Immature natural killer cell (primary cell): ENCODE results near the gene SARS1. TPM values are rescaled to one million over a fixed set of nuclear protein-coding genes. Genes with fewer than 3 reads are reported as not detected.
A peak's percentile ranks its signal among the peaks of the same experiment; 100 is the strongest.

Experiments used
- DNase-seq, 3 donors: peaks; one replicate each; pipeline ENCODE4 v3.0.0; 2022; ENCODE audit warnings: mixed read lengths in 1 of 3
- H3K27ac Mint-ChIP-seq, 6 donors: one replicate each; pipeline ENCODE4 v1.8.0; 2020; ENCODE audit warnings: mixed read lengths in 6 of 6, mild to moderate bottlenecking in 5 of 6, inconsistent platforms in 4 of 6, moderate library complexity in 3 of 6
- H3K27me3 Mint-ChIP-seq, 3 donors: one replicate each; pipeline ENCODE4 v1.8.0; 2020 to 2021; ENCODE audit warnings: low read depth in 3 of 3, mild to moderate bottlenecking in 3 of 3, mixed read lengths in 3 of 3, moderate library complexity in 3 of 3, inconsistent platforms in 1 of 3
- H3K36me3 Mint-ChIP-seq, 3 donors: one replicate each; pipeline ENCODE4 v1.8.0; 2020; ENCODE audit warnings: mixed read lengths in 3 of 3, inconsistent platforms in 2 of 3, mild to moderate bottlenecking in 2 of 3
- H3K4me1 Mint-ChIP-seq, 2 donors: one replicate each; pipeline ENCODE4 v1.8.0; 2020; ENCODE audit warnings: inconsistent platforms in 2 of 2, mild to moderate bottlenecking in 2 of 2, mixed read lengths in 2 of 2, moderate library complexity in 1 of 2
- H3K4me3 Mint-ChIP-seq, 5 donors: one replicate each; pipeline ENCODE4 v1.8.0; 2020; ENCODE audit warnings: mild to moderate bottlenecking in 5 of 5, mixed read lengths in 5 of 5, inconsistent platforms in 3 of 5, moderate library complexity in 3 of 5
- H3K9me3 Mint-ChIP-seq, 6 donors: one replicate each; pipeline ENCODE4 v1.8.0; 2020; ENCODE audit warnings: mild to moderate bottlenecking in 6 of 6, mixed read lengths in 6 of 6, inconsistent platforms in 4 of 6, moderate library complexity in 3 of 6
- polyA plus RNA-seq, 3 donors: library from polyadenylated mRNA; unstranded; fragments of 300-500 nt; fragmentation: Illumina TruSeq; gene quantifications; one replicate each; pipeline ENCODE4 v1.2.3, GENCODE V29; 2021

Gene SARS1
- polyA plus RNA-seq, 3 donors from 2014 or later: 123 to 205 (median 149) TPM

- peaks cover 0 to 4% (median 4%) of the 10 kb centered on the region in 3 donors for H3K27me3 Mint-ChIP-seq
- peaks cover 5 to 18% of the 10 kb centered on the region in 2 donors for H3K4me1 Mint-ChIP-seq
- H3K9me3 Mint-ChIP-seq: no peaks in the 10 kb centered on the region
- peak overlapping the region in 4 of 5 donors; percentile 34 to 69 (median 46) for H3K4me3 Mint-ChIP-seq
- DNase-seq: no peak
- no peaks in the 10 kb centered on the region for H3K36me3 Mint-ChIP-seq
- H3K27ac Mint-ChIP-seq: no peak overlapping the region
Measured at GRCh38 chr1:109251277-109252166, 37.8 kb downstream of the SARS1 start.

DNA sequence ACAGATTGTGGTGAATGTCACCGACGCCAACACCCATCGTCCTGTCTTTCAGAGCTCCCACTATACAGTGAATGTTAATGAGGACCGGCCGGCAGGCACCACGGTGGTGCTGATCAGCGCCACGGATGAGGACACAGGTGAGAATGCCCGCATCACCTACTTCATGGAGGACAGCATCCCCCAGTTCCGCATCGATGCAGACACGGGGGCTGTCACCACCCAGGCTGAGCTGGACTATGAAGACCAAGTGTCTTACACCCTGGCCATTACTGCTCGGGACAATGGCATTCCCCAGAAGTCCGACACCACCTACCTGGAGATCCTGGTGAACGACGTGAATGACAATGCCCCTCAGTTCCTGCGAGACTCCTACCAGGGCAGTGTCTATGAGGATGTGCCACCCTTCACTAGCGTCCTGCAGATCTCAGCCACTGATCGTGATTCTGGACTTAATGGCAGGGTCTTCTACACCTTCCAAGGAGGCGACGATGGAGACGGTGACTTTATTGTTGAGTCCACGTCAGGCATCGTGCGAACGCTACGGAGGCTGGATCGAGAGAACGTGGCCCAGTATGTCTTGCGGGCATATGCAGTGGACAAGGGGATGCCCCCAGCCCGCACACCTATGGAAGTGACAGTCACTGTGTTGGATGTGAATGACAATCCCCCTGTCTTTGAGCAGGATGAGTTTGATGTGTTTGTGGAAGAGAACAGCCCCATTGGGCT is 38.6 kb downstream of the SARS1 start:
- Mint-ChIP-seq H3K27ac (peak overlapping the region in 1 of 6 donors; percentile 46), H3K9me3 (no peaks in the 10 kb centered on the region), H3K36me3 (no peaks in the 10 kb centered on the region), H3K4me1 (peaks cover 5 to 18% of the 10 kb centered on the region in 2 donors), H3K27me3 (peaks cover 0 to 2% (median 2%) of the 10 kb centered on the region in 3 donors), H3K4me3 (no peak overlapping the region)
- DNase-seq: no peak

DNA sequence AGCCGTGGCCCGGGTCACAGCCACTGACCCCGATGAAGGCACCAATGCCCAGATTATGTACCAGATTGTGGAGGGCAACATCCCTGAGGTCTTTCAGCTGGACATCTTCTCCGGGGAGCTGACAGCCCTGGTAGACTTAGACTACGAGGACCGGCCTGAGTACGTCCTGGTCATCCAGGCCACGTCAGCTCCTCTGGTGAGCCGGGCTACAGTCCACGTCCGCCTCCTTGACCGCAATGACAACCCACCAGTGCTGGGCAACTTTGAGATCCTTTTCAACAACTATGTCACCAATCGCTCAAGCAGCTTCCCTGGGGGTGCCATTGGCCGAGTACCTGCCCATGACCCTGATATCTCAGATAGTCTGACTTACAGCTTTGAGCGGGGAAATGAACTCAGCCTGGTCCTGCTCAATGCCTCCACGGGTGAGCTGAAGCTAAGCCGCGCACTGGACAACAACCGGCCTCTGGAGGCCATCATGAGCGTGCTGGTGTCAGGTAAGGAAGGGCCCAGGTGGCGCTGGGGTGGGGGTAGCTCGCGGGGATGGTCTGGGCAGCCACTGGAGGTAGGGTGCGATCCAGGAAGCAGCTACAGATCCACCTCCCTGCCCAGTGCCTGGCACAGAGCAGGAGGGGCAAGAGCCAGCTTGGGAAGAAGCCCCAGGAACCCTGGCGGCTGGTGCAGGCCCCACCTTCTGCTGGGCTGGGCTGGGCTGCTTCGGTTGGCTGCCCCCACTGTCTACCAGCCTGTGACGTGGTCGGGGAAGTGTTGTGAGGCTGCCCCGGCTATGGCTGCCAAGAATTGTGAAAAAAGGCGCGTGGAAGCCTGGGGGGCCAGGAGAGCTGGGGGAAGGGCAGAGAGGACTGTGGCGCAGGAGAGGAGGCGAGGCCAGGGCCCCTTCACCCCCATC is 39.4 kb downstream of the SARS1 start:
- Mint-ChIP-seq H3K4me1 (peaks cover 5 to 18% of the 10 kb centered on the region in 2 donors), H3K4me3 (no peak overlapping the region), H3K36me3 (no peaks in the 10 kb centered on the region), H3K9me3 (no peaks in the 10 kb centered on the region), H3K27ac (no peak overlapping the region), H3K27me3 (peaks cover 0 to 2% (median 2%) of the 10 kb centered on the region in 3 donors)
- DNase-seq: no peak

DNA sequence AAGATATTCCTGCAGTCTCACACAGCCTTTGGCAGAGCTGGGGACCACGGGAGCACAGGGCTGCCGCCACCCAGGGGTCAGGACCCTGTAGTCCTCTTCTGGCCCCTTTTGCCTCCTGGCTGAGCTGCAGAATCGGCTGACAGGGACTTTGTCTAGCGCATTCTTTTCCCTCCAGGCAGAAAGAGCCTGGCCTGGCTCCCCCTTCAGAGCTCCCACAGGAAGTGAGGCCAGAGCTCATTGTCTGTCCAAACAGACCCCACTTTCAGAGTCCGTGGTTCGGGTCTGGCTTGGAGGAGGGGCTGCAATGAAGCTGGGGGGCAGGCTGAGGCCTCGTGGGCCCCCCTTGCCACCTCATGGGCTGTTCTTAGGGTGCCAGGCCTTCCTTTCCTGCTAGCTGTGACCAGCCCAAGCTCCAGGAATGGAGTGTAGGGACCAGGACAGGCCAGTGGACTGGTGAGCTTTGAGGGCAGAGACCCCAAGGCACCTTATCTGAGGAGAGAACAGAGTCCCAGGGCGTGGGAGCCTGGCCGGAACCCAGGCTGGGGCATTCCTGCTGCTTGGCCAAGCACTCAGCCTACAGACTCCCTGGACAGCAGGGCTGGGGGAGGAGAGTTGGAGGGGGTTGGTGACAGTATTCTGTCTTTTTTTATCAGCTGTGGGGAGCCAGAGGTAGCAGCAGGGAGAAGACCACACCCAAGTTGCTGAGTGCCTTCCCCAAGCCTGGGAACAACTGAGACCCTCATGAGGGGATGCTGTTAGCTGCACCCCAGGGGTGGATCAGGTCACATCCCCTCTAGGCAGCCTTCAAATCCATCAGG is 40.3 kb downstream of the SARS1 start:
- no peak for DNase-seq
- no peaks in the 10 kb centered on the region for H3K36me3 Mint-ChIP-seq
- H3K27me3 Mint-ChIP-seq: peaks cover 0 to 2% (median 2%) of the 10 kb centered on the region in 3 donors
- peaks cover 4 to 17% of the 10 kb centered on the region in 2 donors for H3K4me1 Mint-ChIP-seq
- H3K9me3 Mint-ChIP-seq: no peaks in the 10 kb centered on the region
- no peak overlapping the region for H3K27ac Mint-ChIP-seq
- H3K4me3 Mint-ChIP-seq: no peak overlapping the region

DNA sequence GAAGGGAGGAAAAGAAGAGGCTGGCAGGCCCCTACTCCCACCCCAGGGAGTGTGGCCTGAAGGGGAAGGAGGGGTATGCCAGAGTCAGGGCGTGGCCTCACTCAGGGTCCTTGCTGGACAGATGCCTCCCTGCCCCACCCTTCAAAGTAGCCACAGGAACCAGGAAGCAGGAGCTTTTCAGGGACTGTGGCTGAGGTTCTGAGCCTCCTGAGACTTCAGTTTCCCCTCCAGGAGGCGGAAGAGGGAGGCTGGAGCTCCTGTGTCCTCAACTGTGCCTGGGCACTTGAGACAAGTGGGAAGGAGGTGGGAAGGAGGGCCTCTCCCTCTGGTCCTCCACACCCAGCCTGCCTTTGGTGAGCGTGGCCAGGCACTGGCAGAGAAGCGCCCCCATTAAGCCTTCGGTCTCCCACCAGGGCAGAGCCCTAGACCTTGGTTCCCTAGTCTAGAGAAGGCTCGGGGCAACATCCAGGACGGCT is 40.9 kb downstream of the SARS1 start:
- Mint-ChIP-seq H3K36me3 (peaks cover 0 to 4% (median 3%) of the 10 kb centered on the region in 3 donors), H3K27me3 (peaks cover 0 to 2% (median 0%) of the 10 kb centered on the region in 3 donors), H3K27ac (no peak overlapping the region), H3K4me1 (peaks cover 0 to 14% of the 10 kb centered on the region in 2 donors), H3K9me3 (no peaks in the 10 kb centered on the region), H3K4me3 (no peak overlapping the region)
- no peak for DNase-seq

DNA sequence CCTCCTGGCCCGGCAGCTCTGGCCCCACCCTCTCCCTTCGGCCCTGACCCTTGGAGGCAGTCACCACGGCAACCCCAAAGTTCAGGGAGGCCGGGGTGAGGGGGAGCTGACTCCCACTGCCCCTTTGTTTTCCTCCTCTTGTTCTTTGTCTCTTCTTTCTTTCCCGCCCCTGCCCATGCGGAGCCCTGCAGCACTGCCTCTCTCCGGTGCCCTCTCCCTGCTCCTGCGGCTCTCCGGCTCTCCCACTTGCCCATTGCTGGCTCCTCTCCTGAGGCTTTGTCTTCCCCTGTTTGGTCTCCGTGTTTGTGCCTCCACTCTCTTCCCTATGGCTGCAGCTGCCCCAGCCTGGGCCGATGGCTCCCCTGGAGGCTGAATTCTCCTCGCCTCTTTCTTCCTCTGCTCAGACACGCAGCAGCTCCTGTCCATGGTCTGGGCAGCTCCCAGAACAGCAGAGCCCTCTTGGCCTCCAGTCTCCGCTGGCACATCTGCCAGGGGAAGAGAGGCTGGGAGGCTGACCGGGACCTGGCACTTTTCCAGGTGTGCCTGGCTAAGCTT is 41.5 kb downstream of the SARS1 start:
- Mint-ChIP-seq H3K36me3 (peaks cover 0 to 4% (median 3%) of the 10 kb centered on the region in 3 donors), H3K4me3 (peak overlapping the region in 1 of 5 donors; percentile 38), H3K4me1 (peaks cover 0 to 12% of the 10 kb centered on the region in 2 donors), H3K27ac (no peak overlapping the region), H3K27me3 (peaks cover 0 to 2% (median 0%) of the 10 kb centered on the region in 3 donors), H3K9me3 (no peaks in the 10 kb centered on the region)
- DNase-seq: no peak

DNA sequence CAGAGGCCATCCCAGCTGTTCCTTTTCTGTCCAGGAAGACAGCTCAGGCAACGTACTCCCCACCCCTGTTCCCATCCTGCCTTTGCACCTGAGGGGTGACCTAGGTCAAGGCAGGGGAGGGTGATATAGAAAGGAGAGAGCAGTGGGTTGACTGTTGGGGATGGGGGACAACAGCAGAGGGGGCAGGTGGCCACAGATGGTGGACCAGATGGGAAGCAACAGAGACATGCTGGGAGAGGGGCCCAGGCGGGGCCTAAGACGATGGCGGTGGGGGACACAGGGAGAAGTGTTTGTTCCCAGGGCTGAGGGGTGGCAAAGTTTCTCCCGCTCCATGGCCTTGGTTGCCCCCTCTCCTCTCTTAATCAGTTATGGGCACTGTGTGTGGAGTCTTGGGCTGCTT is 42.0 kb downstream of the SARS1 start:
- Mint-ChIP-seq H3K9me3 (no peaks in the 10 kb centered on the region), H3K4me3 (no peak overlapping the region), H3K27ac (no peak overlapping the region), H3K36me3 (peaks cover 0 to 4% (median 3%) of the 10 kb centered on the region in 3 donors), H3K4me1 (peaks cover 0 to 12% of the 10 kb centered on the region in 2 donors), H3K27me3 (peaks cover 0 to 2% (median 2%) of the 10 kb centered on the region in 3 donors)
- no peak for DNase-seq

DNA sequence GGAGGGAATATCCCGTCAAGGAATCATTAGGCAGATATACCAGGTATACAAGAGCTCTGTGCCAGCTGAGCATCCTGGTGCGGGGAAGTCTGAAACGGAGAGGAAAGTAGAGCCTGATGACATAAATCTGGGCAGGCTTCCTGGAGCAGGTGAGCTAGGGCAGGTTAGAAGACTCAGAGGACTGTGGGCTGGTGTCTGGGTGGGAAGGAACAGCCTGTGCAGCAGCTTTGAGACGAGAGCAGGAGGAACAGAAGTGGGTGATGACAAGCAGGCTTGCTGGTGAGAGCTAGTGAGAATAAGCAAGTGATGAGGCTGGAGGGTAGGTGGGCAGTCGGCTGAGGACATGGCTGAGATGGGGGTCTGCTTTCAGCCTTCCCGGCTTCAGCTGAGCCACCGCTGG is 42.4 kb downstream of the SARS1 start:
- Mint-ChIP-seq H3K9me3 (no peaks in the 10 kb centered on the region), H3K27me3 (peaks cover 0 to 2% (median 0%) of the 10 kb centered on the region in 3 donors), H3K27ac (no peak overlapping the region), H3K36me3 (peaks cover 0 to 4% (median 3%) of the 10 kb centered on the region in 3 donors), H3K4me1 (peaks cover 0 to 11% of the 10 kb centered on the region in 2 donors), H3K4me3 (no peak overlapping the region)
- no peak for DNase-seq

DNA sequence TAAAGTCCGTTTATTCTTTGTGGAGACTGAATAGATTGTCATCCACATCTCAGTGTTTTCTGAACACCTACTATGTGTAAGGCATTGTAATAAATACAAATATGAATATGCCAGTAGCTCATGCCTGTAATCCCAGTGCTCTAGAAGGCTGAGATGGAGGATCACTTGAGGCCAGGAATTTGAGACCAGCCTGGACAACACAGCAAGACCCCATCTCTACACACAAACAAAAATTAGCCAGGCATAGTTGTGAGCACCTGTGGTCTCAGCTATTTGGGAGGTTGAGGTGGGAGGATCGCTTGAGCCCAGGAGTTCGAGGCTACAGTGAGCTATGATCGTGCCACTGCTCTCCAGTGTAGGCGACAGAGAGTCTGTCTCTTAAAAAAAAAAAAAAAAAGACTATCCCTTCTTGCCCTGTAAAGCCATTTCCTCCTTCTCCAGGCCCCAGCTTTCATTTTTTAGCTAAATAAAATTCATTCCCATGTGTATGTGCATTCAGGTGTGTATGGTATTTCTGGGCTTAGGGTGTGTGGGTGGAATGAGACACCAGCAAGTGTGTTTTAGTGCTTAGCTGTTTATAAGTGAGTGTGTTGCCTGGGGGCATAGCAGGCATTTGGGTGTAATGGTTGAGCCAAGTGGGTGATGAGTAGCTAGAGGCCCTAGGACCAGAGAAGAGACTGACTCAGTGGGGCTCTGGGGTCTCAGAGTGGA is 43.4 kb downstream of the SARS1 start:
- no peak overlapping the region for H3K4me3 Mint-ChIP-seq
- H3K27me3 Mint-ChIP-seq: peaks cover 0 to 2% (median 0%) of the 10 kb centered on the region in 3 donors
- peaks cover 0 to 4% of the 10 kb centered on the region in 2 donors for H3K4me1 Mint-ChIP-seq
- no peaks in the 10 kb centered on the region for H3K9me3 Mint-ChIP-seq
- H3K36me3 Mint-ChIP-seq: peaks cover 0 to 4% (median 3%) of the 10 kb centered on the region in 3 donors
- no peak for DNase-seq
- H3K27ac Mint-ChIP-seq: peak overlapping the region in 1 of 6 donors; percentile 55

- Mint-ChIP-seq H3K4me1 (peaks cover 0 to 4% of the 10 kb centered on the region in 2 donors), H3K27ac (no peak overlapping the region), H3K36me3 (peaks cover 0 to 4% (median 3%) of the 10 kb centered on the region in 3 donors), H3K4me3 (no peak overlapping the region), H3K27me3 (peaks cover 0 to 2% (median 0%) of the 10 kb centered on the region in 3 donors), H3K9me3 (no peaks in the 10 kb centered on the region)
- DNase-seq: no peak
Measured at GRCh38 chr1:109257682-109258421, 44.1 kb downstream of the SARS1 start.
